Tongue (tissue), 2 donors: ENCODE results near the gene CIB4. TPM values are rescaled to one million over a fixed set of nuclear protein-coding genes. Genes with fewer than 3 reads are reported as not detected.

ENCODE experiments used
- small RNA-seq: library from RNA; depleted of rRNA; stranded (forward); fragments of <200 nt; gene quantifications from one replicate; pipeline ENCODE3, GENCODE V24; 2014; ENCODE audit warnings: low replicate concordance
- total RNA-seq: library from RNA; depleted of rRNA; stranded (reverse); fragments of >200 nt; gene quantifications from one replicate; pipeline ENCODE4 v1.2.3, GENCODE V29; 2014

The CIB4 gene
- total RNA-seq, 1 donor from 2014 or later, result not detected

Small RNA genes lying within 50 kb of the gene (small RNA-seq; reads per million reads assigned to genes)
- gene AC015977.1, result not detected

Other genes starting within 250 kb of the CIB4 start
- gene DRC1, start 239.4 kb downstream of the CIB4 start, total RNA-seq, result not detected
- 12.4 TPM for gene OTOF, start 163.2 kb downstream of the CIB4 start, total RNA-seq
- gene KCNK3, start 51.4 kb upstream of the CIB4 start, total RNA-seq, result 1.1 TPM
- gene SLC35F6, start 122.9 kb upstream of the CIB4 start, total RNA-seq, result 12.4 TPM
- gene CENPA, start 144.7 kb upstream of the CIB4 start, total RNA-seq, result 3.1 TPM
- gene DPYSL5, start 206.8 kb upstream of the CIB4 start, total RNA-seq, result 3.3 TPM